HG03457 (cell line): ENCODE data around the gene DMD.
"Not testable (repeated sequence)": the region's sequence is repeated elsewhere in the genome, so short reads cannot be mapped to it uniquely, and the experiment has no call there.

Source experiments
- ATAC-seq: cut with Tn5 transposase; IDR thresholded peaks from one replicate; pipeline ENCODE4 v1.9.1; 2021; ENCODE audit warnings: moderate number of reproducible peaks; ENCODE audit not compliant: unreplicated experiment

DMD gene

DNA sequence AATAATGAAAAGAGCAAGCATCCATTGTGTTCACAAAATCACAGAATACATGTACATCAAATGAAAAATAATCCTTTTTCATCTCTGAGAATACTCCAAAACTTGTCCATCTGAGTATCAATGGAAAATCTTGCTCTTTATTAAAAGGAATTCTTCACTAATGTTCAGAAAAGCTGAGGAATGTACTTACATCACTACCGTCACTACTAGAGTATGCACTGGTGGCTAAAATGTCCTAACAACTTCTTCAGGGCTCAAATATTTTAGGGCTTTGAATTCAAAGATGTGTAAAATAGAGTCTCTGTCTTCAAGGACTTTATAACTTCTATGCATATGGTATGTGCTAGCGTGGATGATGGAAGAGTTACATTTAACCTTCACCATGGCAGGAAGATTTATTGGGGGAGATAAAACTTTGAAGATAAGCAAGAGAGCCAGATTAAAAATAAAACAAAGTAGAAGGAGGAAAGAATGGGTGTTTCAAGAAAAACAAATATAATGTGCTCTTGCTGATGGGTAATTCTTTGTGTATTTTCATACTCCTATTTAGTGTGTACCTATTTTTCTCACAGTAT, 55.1 kb downstream of the DMD start:
- ATAC-seq = no peak

DNA sequence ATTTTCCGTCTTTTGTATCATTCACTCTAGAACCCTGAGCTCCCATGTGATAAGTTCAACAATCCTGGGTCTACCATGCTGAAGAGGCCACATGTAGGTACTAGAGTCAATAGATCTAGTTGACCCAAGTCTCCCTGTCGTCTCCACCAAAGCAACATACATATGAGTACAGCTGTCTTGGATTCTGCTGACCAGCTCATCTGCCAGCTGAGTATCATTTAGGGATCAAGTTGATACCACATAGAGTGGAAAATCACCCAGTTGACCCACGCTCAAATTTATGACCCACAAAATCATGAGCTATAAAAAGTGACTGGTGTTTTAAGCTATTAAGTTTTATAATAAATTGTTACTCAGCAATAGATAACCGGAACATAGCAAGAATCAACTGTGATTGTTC, 61.8 kb downstream of the DMD start:
- ATAC-seq = no peak

DNA sequence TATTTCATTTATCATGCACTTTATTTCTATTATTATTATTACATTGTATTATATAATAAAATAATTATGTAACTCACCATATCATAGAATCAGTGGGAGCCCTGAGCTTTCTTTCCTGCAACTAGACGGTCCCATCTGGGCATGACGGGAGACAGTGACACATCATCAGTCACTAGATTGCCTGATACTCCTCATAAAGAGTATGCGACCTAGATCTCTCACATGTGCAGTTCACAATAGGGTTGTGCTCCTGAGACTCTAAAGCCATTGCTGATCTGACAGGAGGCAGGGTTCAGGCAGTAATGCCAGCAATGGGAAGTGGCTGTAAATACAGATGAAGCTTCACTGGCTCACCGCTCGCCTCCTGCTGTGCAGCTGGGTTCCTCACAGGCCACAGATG, 62.3 kb downstream of the DMD start:
- ATAC-seq = no peak

DNA sequence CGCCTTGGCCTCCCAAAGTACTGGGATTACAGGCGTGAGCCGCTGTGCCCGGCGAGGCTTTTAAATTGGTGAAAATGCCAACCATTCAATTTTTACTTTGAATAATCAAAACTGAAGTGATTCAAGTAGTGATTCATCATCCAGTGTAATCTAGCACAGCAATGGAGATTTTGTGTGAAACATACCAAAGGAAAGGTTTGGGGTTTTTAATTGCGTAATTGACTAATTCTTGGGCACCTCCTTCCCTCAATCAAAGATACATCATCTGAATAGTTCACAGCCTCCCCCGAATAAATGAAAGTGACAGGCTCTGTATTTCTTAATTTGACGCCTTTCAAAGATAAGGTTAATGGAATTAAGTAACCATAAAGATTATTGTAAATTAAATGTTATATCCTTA, 69.0 kb downstream of the DMD start:
- ATAC-seq = no peak

DNA sequence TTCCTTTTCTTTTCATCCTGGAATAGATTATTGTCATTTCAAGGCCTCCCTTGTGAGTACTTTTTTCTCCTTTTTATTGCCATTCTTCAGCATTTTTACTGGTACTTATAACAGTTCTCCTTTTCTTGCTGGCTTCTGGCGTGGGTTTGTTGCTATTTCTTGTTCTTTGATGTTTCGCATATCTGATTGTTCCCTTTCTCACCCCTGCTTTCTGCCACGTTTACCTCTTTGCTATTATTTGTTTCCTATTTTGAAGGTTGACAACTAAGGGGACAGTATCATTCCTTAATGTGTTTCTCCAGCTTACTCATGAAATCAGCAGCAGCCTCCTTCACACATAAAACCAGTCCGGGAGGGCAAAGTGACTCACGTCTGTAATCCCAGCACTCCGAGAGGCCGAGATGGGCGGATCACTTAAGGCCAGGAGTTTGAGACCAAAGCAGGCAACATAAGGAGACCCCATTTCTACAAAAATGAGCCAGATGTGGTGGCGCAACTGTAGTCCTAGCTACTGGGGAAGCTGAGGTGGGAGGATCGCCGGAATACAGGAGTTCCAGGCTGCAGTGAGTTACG, 72.6 kb downstream of the DMD start:
- no peak for ATAC-seq

DNA sequence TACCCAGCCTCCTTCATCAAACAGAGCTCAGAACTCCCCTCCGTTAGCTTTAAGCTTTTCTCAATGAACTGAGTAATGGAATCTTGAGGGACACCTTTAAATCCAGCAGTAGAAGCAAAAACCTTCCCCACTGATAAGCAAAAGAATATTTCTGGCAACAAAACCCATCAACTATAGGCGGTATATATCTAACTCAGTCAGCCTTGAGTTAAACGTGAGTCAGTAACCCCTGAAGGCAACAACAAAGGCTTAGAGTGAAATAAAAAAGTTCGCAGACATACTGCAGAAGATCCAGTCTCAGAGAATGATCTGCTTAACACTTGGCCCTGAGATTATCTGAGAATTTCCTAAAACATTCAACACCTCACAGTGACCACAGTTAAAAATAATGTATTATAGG, 77.2 kb downstream of the DMD start:
- no peak for ATAC-seq

DNA sequence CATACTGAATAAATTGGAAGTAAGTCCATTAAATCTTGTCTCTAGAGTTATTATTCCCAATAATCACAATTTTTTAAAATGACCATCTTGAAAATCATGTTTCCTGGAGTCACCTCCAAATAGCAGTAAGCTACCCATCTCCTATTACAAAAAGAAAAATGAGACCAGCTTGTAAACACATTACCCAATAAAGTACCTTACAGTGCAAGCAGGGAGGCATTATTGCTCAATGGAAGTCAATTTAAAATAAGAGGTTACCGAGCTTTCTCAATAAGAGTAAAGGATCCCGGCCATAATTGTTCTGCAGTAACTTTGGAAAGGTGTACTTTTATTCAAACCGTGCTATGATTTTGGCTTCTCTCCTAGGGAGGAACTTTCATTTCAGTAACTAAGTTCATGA, 78.0 kb downstream of the DMD start:
- no peak for ATAC-seq

DNA sequence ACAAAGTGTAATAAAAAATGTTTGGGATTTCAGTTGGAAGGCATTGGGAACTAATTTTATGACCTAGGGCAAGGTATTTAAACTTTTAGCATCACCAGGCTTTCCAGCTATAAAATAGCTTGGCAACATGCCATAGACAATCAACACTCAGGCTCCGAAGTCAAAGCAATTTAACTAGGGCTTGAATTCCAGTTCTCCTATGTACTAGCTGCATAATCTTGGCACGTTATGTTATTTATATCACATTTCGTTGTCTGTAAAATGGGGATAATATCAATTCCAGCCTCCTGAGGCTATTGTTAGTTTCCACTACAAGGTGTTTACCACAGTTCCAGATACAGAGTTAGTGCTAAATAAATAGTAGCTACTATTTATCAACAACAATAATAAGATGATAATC, 78.8 kb downstream of the DMD start:
- no peak for ATAC-seq

DNA sequence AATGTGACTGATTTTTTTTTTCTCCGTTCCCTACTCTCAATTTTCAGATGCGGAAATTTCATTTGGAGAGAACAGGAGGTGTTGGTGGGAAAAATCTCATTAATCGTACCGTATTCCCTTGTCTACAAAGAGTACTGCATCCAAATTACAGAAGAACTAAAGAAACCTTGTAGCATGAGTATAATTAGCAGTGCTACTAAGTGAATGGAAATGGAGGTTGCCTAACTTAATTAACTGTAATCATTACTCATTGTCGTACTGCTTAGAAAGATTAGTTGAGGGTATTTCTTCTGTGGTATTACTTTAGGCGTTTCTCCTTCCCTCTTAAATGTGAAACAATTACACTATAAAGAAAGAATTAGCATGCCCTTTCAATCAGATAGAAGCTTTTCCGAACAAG, 81.7 kb downstream of the DMD start:
- ATAC-seq = no peak

DNA sequence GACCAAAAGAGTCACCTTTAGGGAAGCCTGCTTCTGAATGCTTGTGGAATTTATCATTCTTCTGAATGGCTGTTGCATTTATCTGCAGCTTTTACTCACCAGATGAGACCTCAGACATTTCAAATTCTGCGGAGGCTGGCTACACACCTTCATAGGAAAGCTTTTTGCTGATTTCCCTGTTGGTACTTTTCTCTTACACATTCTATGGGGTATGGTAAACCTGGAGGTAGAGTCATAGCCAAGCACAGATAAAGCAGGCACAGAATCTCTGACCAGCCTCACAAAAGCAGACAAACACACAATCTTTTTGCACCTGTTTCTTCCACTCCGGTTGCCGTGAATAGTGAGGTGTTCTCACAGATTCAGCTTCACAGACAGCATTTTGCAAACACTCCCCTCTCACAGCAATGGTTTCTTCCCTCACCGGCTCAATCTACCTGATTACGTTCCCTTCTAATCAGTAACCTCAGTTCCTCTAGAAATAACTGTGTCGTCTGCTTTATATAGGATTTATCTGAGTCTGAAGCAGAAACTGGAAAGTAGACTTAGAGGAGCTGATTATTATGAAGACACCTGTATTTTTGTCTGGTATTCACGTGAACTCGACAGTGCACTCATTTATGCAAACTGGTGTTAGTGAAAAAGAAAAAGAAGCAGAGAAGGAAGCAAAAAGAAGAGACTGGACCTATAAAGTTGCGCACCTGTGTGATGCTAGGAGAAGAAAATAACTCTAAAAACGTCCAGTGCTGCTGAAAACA, 83.1 kb downstream of the DMD start:
- ATAC-seq = no peak

DNA sequence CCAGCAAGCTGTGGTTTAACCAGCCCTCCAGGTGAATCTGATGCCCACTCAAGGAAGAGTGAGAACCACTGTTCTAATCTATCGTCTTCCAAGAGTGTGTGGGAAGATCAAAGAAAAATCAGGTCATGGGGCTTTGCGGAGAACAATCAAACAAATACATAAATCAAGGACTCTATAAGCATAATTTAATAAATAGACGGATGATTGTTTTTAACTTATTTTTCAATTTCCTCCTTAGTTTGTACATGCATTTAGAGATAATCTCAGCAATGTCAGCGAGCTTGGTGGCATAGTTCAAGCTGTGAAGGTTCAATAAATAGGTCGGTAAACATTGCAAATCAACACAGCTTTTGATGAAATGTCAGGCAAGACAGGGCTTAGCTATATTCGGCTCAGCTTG, 84.9 kb downstream of the DMD start:
- ATAC-seq = no peak

DNA sequence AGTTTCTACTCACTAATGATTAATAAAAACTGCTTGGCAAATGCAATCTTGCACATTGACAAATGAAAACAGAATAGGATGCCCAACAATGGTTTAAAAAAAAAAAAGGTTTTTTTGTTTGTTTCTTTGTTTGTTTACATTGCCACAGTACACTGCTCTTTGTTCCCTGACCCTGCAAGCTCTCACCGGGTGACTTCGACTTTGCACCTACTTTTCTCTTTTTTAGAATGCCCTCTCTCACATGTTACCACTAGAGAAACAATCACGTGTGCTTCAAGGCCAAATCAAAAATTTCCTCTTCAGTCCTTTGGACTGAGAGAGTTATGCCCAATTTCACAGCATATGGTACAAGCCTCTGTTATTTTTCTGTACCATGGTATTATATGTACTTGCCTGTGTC, 101.5 kb downstream of the DMD start:
- no peak for ATAC-seq

DNA sequence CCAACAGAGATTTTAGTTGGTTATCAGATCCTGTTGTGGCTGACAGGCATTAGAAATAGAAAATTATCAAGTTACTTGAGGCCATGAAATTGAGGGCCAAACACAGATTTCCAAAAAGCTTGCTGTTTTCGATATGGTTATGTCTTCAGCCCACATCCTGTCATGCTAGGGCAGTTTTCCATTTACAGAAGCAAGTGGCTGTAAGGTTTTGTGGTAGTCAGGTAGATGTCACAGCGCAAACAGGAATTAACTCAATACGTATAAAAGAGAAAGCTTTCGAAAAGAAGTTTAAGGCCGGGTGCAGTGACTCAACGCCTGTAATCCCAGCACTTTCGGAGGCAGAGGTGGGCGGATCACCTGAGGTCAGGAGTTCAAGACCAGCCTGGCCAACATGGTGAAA, 104.6 kb downstream of the DMD start:
- ATAC-seq = no peak

DNA sequence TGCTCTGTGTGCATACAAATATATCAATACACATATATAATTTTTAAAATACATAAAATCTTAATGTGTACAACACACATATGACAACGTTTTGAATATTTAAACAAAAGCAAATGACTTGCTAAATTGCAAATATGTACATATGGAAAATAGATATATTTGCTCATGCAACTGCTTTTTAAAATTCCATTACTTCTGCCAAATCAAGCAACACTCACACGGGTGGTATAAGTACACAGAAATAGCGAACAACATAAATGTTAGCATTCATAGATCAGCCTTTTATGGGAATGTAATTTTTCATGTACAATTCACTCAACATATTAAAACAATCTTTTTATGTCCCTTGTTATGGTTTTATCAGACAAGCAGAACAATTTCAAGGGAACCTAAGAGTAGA, 116.3 kb downstream of the DMD start:
- no peak for ATAC-seq

DNA sequence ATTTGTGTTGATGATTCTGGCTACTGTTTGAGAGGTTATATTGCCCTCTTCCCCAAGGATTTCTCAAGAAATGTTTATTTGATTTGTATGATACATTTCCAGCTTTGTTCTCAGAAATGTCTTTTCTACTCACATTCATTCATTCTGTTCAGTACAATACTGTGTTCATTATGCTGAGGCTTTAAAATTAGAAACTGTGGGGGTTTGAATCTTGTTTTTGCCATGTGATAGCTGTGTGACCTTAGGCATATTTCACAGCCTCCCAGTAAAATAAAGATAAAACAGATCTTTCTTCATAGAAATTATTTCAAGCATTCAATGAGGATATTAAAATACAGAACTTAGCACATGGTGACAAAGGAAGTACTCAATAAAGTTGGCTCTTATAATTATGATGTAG, 123.9 kb downstream of the DMD start:
- no peak for ATAC-seq

DNA sequence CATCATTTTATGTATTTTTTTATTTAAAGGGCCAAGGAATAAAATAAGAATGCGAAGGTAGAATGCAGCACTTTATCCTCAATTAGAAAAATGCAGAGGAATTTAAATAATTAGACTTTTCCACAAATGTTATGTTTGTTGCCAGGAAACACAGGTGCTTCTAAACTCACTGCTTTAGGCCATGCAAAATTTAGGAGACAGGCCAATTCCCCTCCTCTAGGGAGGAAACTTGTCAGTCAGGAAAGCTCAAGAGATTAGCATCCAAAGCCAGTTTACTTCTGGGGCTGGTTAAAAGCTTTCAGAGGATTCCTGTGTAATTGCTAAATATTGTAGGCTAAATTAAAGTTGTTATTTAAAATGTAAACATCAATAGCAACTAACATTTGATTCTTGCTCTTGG, 124.5 kb downstream of the DMD start:
- no peak for ATAC-seq

DNA sequence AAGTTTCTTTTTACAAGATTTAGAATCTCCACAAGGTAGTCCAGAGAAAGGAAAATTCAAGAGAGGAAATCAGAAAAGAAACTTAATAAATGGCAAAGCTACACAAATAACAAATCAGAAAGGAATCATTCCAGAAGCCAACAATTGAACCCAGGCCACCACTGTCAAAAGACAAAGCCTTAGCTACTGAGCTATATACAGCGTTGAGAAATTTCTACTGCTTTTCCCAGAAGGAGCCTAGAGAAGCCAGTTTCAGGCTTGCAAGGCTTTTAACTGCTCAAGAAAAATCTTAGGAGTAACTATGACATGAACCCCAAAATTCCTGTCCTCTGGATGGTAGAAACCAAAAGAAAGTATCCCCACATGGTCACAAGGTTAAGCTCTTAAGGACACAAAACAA, 129.0 kb downstream of the DMD start:
- no peak for ATAC-seq

DNA sequence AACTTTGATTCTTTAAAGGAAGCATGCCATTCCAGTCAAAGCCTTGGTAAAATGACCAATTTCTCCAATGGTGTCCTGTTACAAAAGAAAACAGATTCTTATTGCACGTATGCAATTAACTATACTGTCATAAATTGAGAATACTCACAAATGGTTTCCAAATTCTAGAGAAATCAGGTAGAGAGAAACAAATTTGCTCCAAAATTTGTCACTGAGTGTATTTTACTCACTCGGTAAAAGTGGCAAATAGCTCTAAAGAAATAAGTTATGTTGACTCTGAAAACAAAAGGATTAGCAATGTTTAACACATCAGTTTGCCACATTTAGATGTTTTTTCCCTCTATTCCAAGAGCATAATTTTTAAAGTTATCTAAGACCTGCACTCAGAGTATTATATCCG, 133.1 kb downstream of the DMD start:
- ATAC-seq = no peak

DNA sequence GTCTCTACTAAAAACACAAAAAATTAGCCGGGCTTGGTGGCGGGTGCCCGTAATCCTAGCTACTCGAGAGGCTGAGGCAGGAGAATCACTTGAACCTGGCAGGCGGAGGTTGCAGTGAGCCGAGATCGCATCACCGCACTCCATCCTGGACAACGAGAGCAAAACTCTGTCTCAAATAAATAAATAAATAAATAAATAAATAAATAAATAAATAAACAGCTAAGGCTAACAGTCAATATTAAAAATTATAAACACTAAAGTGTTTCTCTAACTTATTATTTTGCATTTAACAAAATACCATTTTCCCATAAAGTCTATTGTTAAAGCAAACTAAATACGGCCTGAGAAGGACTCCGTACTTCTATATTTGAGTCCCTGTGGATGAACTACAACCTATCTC, 137.7 kb downstream of the DMD start:
- ATAC-seq = not testable (repeated sequence)

DNA sequence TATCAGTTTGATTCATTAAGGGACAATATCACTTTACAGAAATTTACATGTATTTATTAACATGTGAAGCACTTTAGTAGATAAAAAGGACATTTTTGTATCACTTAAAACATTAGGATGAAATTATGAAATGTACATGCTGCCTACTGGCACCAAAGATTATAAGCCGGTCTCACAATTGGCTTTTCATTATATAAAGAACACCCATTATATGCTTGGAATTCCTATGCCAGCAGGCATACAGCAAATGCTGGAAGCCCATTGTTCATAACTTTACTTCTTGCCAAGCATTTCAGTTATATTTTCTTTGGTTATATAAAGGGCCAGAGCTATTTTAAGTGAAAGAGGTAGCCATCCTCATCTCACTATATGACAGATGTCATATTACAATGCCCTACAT, 145.9 kb downstream of the DMD start:
- ATAC-seq = no peak

DNA sequence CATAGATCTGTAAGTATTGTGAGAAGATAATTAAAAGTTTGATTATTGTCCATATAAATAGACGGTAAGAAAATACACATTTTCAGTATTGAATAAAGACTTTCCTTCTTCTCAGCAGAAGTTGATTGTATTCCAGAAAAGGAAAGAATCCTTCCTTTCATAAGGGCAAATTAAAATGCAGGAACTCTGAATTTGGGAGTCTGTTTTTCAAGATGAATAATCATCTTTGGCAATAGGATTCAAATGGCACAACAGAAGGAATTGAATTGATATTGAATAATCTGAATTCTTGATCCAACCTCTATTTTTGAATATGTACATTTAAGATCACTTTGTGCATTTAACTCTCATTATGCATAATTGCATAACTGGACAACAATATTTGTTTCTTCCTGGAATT, 149.3 kb downstream of the DMD start:
- ATAC-seq = no peak

DNA sequence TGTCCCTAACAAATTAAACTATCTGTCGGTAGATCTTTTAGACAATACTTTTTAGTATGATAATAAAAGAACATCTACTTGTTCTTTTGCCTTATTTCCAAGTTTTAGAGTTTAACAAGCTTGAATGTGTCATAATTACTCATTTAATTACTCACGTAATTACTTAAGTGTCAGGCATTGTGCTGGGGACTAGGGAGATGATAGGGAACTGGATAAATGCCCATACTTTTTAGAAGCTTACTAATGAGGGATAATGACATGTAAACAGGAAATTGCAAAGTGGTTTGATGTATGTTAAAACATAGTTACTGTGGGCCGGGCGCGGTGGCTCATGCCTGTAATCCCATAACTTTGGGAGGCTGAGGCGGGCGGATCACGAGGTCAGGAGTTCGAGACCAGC, 158.3 kb downstream of the DMD start:
- ATAC-seq = no peak

DNA sequence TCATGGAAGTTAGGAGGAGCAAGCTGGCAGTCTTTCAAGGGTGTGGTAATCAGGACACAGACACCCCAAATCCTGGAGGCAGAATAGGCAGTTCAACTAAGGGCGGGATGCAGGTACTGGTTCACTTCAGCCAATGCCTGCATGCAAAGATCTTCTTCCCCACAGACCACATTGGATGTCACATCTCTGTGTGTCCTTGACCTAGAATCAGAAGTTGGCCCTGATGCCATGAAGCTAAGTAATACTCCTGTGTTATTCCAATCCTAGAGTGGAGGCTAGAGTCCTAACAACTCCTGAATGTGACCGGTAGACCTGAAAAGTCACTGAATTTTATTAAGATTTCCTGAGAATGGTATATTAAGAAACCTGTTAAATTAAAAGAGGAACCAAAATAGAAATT, 165.5 kb downstream of the DMD start:
- ATAC-seq = no peak
